Renal pelvis (tissue), 4 donors: Measurements from ENCODE around the gene EPHB1. TPM values are rescaled to one million over a fixed set of nuclear protein-coding genes. Genes with fewer than 3 reads are reported as not detected.
"Not testable (repeated sequence)": the region's sequence is repeated elsewhere in the genome, so short reads cannot be mapped to it uniquely, and the experiment has no call there.

Experiments used
- DNase-seq: peaks from one replicate; pipeline ENCODE4 v3.0.0-alpha.2; 2013
- polyA plus RNA-seq, 3 donors: library from polyadenylated mRNA; unstranded; fragments of 120-200 nt; gene quantifications; one replicate each; pipeline ENCODE4 v1.2.1, GENCODE V29; 2013; ENCODE audit not compliant: insufficient read length in 3 of 3

The EPHB1 gene
- polyA plus RNA-seq, 3 donors = 5.2 to 6.0 (median 5.9) TPM

GRCh38 chr3:134939978-134940377, 144.9 kb downstream of the EPHB1 start:
- DNase-seq = no peak

- DNase-seq = no peak
Observed at GRCh38 chr3:134941820-134942219, 146.8 kb downstream of the EPHB1 start.

- no peak for DNase-seq
Observed at GRCh38 chr3:134944429-134944828, 149.4 kb downstream of the EPHB1 start.

- no peak for DNase-seq
Observed at GRCh38 chr3:134949150-134949549, 154.1 kb downstream of the EPHB1 start.

- no peak for DNase-seq
Observed at GRCh38 chr3:134952371-134952770, 157.3 kb downstream of the EPHB1 start.

- no peak for DNase-seq
Observed at GRCh38 chr3:134955874-134956273, 160.8 kb downstream of the EPHB1 start.

GRCh38 chr3:134956395-134956794, 161.3 kb downstream of the EPHB1 start:
- no peak for DNase-seq

DNA sequence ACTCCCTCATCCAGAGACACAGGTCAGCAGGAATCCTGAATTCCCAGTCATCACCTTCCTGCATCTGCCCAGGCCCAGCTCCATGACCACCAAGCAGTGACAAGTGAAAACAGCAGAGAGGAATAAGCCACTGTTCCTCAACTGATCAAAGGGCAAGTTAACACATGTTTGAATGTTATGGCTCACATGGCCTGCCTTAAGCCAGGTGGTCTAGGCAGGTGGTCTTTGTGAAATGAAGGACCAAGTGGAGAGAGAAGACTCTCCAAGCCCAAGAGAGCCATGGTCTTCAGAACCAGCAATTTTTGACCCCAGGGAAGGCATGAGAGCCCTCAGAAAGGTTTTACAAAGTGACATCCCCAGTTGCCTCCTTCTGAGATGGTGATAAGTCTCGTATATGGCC, 161.8 kb downstream of the EPHB1 start:
- DNase-seq = no peak

DNA sequence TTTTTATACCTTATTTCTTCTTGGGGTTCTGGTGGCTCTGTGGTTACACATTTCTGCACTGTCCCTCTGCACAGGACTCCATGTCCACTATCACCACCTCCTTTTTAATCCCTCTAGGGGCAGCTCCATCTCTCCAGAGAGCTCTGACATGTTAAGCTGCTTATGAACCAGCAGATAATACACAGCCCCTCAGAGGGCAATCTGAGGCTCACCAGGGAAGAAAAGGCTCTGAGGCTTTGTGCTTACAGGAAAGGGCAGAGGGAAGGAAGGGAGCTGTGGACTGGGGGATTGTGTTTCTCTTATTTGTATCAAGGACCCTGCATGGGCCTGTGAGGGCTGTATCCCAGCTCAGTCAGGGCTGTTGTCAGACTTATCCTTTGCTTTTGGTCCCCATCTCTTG, 164.5 kb downstream of the EPHB1 start:
- no peak for DNase-seq

GRCh38 chr3:134964226-134964625, 169.2 kb downstream of the EPHB1 start:
- DNase-seq = no peak

DNA sequence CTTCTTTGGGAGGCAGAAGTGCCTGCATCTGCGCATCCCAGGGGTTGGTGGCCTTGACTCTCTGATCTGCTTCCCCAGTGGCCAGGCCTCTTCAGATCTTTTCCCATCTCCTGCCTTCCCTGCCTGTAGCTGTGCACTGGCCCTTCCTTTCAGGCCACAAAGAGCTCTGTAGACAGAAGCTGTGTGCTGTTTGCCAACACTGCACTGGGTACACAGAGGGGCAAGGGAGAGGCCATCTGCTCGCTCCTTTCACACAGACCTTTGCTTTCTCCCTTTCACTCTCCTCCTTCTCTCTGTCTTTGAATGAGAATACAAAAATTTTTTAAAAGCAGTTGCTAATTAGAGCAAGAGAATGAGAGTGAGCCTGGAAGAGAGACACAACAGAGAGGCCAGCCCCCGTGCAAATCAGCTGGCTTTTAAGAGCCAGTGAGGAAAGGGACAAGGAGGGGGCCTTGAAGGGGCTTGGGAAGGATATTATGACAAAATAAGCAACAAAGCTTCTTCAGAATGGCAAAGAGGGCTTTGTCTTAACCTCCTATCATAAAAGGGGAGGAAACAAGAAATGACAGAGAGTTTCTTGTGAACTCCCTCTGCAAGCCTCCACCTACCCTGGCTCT, 170.9 kb downstream of the EPHB1 start:
- no peak for DNase-seq

DNA sequence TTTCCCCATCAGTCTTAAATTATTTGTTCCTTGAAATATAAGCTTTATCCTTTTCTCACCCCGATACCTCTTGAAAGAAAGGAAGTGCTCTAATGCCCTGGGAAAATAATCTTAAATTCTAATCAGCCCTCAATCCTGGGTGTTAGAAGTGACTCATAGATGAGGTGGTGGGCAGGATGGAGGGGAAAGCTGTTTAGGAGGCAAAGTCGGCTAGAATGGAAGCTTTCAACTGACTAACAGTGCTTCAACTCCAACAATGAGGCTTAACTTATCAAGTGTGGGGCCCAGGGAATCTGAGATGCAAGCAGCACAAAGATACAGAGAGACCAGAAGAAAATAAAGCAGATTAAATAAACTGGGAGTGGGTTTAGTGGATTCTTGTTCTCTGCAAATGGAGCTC, 175.8 kb downstream of the EPHB1 start:
- no peak for DNase-seq

GRCh38 chr3:134971306-134971705, 176.2 kb downstream of the EPHB1 start:
- no peak for DNase-seq

GRCh38 chr3:134971907-134972306, 176.8 kb downstream of the EPHB1 start:
- DNase-seq = not testable (repeated sequence)

DNA sequence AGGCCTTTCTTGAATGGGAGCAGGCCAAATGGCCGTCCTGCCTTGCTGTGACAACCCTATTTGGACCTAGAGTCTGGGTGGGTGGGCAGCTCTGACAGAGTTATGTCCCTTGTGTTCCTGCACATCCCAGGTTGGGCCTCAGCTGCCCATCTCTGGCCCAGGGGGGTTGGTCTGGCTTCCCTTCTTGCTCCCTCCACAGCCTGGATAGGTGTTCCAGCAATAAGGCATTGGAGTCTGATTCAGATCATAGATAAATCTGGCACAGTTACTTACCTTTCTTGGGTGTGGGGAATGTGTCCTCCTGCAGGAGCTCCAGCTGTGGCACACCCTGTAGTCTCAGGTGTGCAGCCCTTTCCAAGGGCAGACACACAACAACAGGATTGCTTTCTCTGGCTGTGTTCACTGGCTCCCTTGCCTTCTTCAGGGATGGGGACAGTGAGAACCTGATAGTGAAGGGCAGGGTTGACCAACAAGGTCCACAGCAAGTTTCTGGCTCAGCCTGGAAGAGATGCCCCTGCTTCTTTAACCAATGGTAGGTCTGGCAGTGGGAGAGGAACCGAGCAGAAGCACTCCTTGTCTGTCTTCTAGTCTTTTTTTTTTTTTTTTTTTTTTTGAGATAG, 177.9 kb downstream of the EPHB1 start:
- no peak for DNase-seq

- DNase-seq = no peak
Observed at GRCh38 chr3:134974624-134975023, 179.6 kb downstream of the EPHB1 start.

- no peak for DNase-seq
Observed at GRCh38 chr3:134976948-134977347, 181.9 kb downstream of the EPHB1 start.

DNA sequence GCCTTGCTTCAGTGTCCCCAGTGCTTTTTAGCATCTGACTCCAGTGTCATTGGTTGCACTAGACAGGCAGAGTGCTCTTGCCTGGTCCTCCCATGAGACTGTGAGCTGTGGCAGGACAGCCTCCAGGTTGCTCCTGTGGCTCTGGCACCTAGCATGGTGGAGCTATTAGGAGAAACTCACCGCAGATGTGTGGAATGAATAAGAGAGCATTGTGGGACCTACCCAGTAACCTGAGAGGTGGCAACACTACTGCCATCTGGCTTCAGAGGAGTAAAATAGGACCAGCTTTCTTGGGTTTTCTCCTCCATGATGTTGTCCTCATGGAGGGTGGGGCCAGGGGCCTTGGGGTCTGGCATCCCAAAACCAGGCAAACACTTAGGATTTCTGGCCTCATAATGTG, 183.6 kb downstream of the EPHB1 start:
- DNase-seq = no peak

GRCh38 chr3:134985864-134986715, 191.0 kb downstream of the EPHB1 start:
- DNase-seq = no peak

DNA sequence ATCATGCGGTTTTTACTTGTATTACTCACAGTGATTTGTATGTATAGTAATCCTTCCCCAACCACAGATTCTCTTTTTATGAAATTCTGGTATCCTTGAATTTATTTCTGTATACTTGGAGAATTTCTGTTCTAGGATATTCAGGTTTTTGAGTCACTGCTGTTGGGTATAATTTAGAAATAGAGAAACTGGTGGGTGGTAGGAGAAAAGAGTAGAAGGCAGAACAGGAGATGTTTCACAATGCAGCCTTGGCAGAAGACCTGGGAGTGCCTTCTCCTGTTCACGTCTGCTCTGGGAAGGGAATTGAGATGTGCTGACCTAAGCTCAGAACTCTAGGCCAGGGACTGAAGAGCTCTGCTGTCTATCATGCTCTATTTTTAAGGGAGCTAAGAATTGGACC, 193.6 kb downstream of the EPHB1 start:
- DNase-seq = no peak

DNA sequence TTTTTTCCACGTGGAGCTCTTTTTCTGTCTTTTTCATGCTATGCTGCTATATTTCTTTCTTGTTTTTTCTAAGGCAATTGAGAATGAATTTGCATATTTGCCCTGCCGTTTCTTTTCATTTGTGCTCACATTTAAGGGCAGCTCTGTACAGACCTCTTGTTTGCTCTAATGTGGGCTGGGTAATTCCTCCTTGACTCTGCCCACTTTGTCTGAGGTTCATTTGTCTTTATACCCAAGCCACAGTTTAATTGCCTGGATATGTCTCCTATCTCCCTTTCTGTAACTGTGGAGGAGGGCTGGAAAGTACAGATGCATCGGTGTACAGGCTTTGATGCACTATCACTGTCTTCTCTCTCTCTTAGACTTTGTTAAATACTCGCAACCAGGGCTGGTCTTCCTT, 195.9 kb downstream of the EPHB1 start:
- no peak for DNase-seq

DNA sequence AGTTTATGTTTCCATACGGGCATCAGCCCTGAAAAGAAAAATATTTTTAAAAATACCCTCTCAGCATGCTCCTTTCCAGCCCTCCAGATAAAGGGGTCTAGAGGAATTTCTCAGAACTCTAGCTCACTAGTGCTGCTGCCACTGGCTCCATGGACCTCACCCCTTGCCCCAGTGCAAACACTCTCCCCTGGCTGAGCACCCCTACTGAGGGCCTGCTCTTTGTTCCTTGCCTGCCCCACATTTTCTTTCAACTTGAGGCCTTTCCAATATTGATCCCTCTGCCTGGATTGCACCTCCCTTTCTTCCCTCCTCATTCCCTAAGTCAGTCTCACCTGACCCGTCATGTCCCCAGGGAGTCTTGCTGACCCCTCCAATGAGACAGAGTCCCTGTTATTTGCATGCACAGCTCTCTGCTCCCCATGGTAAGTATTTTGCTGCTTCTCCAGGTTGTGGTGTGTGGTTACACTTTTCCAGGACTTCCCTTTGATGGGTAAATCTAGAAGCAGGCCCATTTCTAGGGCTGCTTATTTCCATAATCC, 196.5 kb downstream of the EPHB1 start:
- DNase-seq = no peak

GRCh38 chr3:134992180-134992579, 197.1 kb downstream of the EPHB1 start:
- no peak for DNase-seq
